Measurements from ENCODE around the gene PTPRD. TPM values are rescaled to one million over a fixed set of nuclear protein-coding genes. Genes with fewer than 3 reads are reported as not detected.

The PTPRD gene
- total RNA-seq, 1 experiment from 2014 or later: not detected

GRCh38 chr9:8751406-8751930, 1861.3 kb downstream of the PTPRD start:
- Histone ChIP-seq H3K9me3 (ENCODE audit: control insufficient read depth, insufficient read depth, low read depth, low read length) (no peaks in the 10 kb centered on the region), H3K27me3 (ENCODE audit: control insufficient read depth, insufficient read depth, low read length) (no peaks in the 10 kb centered on the region), H3K4me1 (ENCODE audit: control insufficient read depth, insufficient read depth, low read length) (no peaks in the 10 kb centered on the region), H3K4me3 (ENCODE audit: low read depth in 2 of 2, low read length in 2 of 2) (no peak overlapping the region), H3K36me3 (ENCODE audit: control insufficient read depth, insufficient read depth, low read length) (no peaks in the 10 kb centered on the region), H3K27ac (ENCODE audit: low read length) (no peak overlapping the region)
- TF ChIP-seq POLR2AphosphoS5 (IDR thresholded peaks at IDR 0.05; ENCODE audit: low read depth, low read length) (no peak), TCF7L2 (IDR thresholded peaks at IDR 0.05; ENCODE audit: low read depth, low read length) (no peak), SIN3A (IDR thresholded peaks at IDR 0.05; ENCODE audit: borderline replicate concordance, insufficient read depth, low read depth, low read length) (no peak)
- TF ChIP-seq, protein P1, sequence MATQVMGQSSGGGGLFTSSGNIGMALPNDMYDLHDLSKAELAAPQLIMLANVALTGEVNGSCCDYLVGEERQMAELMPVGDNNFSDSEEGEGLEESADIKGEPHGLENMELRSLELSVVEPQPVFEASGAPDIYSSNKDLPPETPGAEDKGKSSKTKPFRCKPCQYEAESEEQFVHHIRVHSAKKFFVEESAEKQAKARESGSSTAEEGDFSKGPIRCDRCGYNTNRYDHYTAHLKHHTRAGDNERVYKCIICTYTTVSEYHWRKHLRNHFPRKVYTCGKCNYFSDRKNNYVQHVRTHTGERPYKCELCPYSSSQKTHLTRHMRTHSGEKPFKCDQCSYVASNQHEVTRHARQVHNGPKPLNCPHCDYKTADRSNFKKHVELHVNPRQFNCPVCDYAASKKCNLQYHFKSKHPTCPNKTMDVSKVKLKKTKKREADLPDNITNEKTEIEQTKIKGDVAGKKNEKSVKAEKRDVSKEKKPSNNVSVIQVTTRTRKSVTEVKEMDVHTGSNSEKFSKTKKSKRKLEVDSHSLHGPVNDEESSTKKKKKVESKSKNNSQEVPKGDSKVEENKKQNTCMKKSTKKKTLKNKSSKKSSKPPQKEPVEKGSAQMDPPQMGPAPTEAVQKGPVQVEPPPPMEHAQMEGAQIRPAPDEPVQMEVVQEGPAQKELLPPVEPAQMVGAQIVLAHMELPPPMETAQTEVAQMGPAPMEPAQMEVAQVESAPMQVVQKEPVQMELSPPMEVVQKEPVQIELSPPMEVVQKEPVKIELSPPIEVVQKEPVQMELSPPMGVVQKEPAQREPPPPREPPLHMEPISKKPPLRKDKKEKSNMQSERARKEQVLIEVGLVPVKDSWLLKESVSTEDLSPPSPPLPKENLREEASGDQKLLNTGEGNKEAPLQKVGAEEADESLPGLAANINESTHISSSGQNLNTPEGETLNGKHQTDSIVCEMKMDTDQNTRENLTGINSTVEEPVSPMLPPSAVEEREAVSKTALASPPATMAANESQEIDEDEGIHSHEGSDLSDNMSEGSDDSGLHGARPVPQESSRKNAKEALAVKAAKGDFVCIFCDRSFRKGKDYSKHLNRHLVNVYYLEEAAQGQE (IDR thresholded peaks at IDR 0.05; ENCODE audit: insufficient read depth in 1 of 2, low read depth in 2 of 2, low read length in 1 of 2): no peak
- TF ChIP-seq, protein P2, sequence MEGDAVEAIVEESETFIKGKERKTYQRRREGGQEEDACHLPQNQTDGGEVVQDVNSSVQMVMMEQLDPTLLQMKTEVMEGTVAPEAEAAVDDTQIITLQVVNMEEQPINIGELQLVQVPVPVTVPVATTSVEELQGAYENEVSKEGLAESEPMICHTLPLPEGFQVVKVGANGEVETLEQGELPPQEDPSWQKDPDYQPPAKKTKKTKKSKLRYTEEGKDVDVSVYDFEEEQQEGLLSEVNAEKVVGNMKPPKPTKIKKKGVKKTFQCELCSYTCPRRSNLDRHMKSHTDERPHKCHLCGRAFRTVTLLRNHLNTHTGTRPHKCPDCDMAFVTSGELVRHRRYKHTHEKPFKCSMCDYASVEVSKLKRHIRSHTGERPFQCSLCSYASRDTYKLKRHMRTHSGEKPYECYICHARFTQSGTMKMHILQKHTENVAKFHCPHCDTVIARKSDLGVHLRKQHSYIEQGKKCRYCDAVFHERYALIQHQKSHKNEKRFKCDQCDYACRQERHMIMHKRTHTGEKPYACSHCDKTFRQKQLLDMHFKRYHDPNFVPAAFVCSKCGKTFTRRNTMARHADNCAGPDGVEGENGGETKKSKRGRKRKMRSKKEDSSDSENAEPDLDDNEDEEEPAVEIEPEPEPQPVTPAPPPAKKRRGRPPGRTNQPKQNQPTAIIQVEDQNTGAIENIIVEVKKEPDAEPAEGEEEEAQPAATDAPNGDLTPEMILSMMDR (IDR thresholded peaks at IDR 0.05): no peak
- in situ Hi-C loops (cut with HindIII; ENCODE audit: low pct_unique_long_range_greater_than_20kb, low sequenced_read_pairs): no loop called here
- POLR2A ChIA-PET: no interaction called here
- DNase-seq (ENCODE audit: low read depth, low spot score): no peak
- BruUV-seq (replicated peaks): no TSS peak
- no peak for ATAC-seq
- intact Hi-C loops (cut with micrococcal nuclease; ENCODE audit: unreplicated experiment): no loop called here
- CTCF ChIA-PET: no interaction called here

- H3K27ac ChIP-seq (ENCODE audit: low read length): no peak overlapping the region
- H3K9me3 ChIP-seq (ENCODE audit: control insufficient read depth, insufficient read depth, low read depth, low read length): no peaks in the 10 kb centered on the region
- in situ Hi-C loops (cut with HindIII; ENCODE audit: low pct_unique_long_range_greater_than_20kb, low sequenced_read_pairs) (no loop called here), intact Hi-C loops (cut with micrococcal nuclease; ENCODE audit: unreplicated experiment) (no loop called here)
- H3K27me3 ChIP-seq (ENCODE audit: control insufficient read depth, insufficient read depth, low read length): no peaks in the 10 kb centered on the region
- ChIA-PET POLR2A (no interaction called here), CTCF (no interaction called here)
- no TSS peak for BruUV-seq (replicated peaks)
- TF ChIP-seq, protein P2 (IDR thresholded peaks at IDR 0.05): no peak
- TF ChIP-seq SIN3A (IDR thresholded peaks at IDR 0.05; ENCODE audit: borderline replicate concordance, insufficient read depth, low read depth, low read length): no peak
- TF ChIP-seq POLR2AphosphoS5 (IDR thresholded peaks at IDR 0.05; ENCODE audit: low read depth, low read length): no peak
- no peak for TF ChIP-seq TCF7L2 (IDR thresholded peaks at IDR 0.05; ENCODE audit: low read depth, low read length)
- TF ChIP-seq, protein P1 (IDR thresholded peaks at IDR 0.05; ENCODE audit: insufficient read depth in 1 of 2, low read depth in 2 of 2, low read length in 1 of 2): no peak
- no peaks in the 10 kb centered on the region for H3K36me3 ChIP-seq (ENCODE audit: control insufficient read depth, insufficient read depth, low read length)
- ATAC-seq (no peak), DNase-seq (ENCODE audit: low read depth, low spot score) (no peak)
- no peak overlapping the region for H3K4me3 ChIP-seq (ENCODE audit: low read depth in 2 of 2, low read length in 2 of 2)
- H3K4me1 ChIP-seq (ENCODE audit: control insufficient read depth, insufficient read depth, low read length): no peaks in the 10 kb centered on the region
Measured at GRCh38 chr9:8750639-8751051, 1862.2 kb downstream of the PTPRD start.
